CD4-positive, alpha-beta T cell treated with Interleukin-21 for 1 hour (primary cell): ENCODE measurements around the gene MTA3.
"Not testable (repeated sequence)": the region's sequence is repeated elsewhere in the genome, so short reads cannot be mapped to it uniquely, and the experiment has no call there.

Source experiments
- DNase-seq: peaks from one replicate; pipeline ENCODE4 v3.0.0-alpha.2; 2020

The MTA3 gene

GRCh38 chr2:42675815-42676214, 107.4 kb downstream of the MTA3 start:
- no peak for DNase-seq

- DNase-seq: no peak
These were observed 116.9 kb downstream of the MTA3 start for GRCh38 chr2:42685303-42685702.

- DNase-seq: no peak
These were observed 124.7 kb downstream of the MTA3 start for GRCh38 chr2:42693013-42693615.

GRCh38 chr2:42693688-42694479, 125.5 kb downstream of the MTA3 start:
- DNase-seq: no peak

- DNase-seq: no peak
These were observed 128.6 kb downstream of the MTA3 start for GRCh38 chr2:42696987-42697386.

- DNase-seq: no peak
These were observed 130.5 kb downstream of the MTA3 start for GRCh38 chr2:42698940-42699339.

GRCh38 chr2:42706836-42707235, 138.4 kb downstream of the MTA3 start:
- DNase-seq: no peak

GRCh38 chr2:42708179-42708578, 139.7 kb downstream of the MTA3 start:
- DNase-seq: no peak

GRCh38 chr2:42711896-42712295, 143.5 kb downstream of the MTA3 start:
- no peak for DNase-seq

- no peak for DNase-seq
These were observed 144.5 kb downstream of the MTA3 start for GRCh38 chr2:42712934-42713333.

GRCh38 chr2:42713920-42714319, 145.5 kb downstream of the MTA3 start:
- DNase-seq: no peak

GRCh38 chr2:42714686-42715085, 146.3 kb downstream of the MTA3 start:
- no peak for DNase-seq

- DNase-seq: no peak
These were observed 153.5 kb downstream of the MTA3 start for GRCh38 chr2:42721898-42722297.

GRCh38 chr2:42722320-42723190, 154.1 kb downstream of the MTA3 start:
- peak; percentile 39 for DNase-seq

GRCh38 chr2:42723465-42723864, 155.0 kb downstream of the MTA3 start:
- no peak for DNase-seq

GRCh38 chr2:42724886-42725285, 156.5 kb downstream of the MTA3 start:
- DNase-seq: no peak

GRCh38 chr2:42725657-42726056, 157.2 kb downstream of the MTA3 start:
- DNase-seq: no peak

- no peak for DNase-seq
These were observed 158.2 kb downstream of the MTA3 start for GRCh38 chr2:42726680-42727079.

GRCh38 chr2:42731316-42731715, 162.9 kb downstream of the MTA3 start:
- not testable (repeated sequence) for DNase-seq

- no peak for DNase-seq
These were observed 165.4 kb downstream of the MTA3 start for GRCh38 chr2:42733852-42734251.

GRCh38 chr2:42736598-42737322, 168.3 kb downstream of the MTA3 start:
- no peak for DNase-seq

- DNase-seq: no peak
These were observed 172.7 kb downstream of the MTA3 start for GRCh38 chr2:42741140-42741539.
